ENCODE results near the gene ATG7. TPM values are rescaled to one million over a fixed set of nuclear protein-coding genes. Genes with fewer than 3 reads are reported as not detected.
"Not testable (repeated sequence)": the region's sequence is repeated elsewhere in the genome, so short reads cannot be mapped to it uniquely, and the experiment has no call there.

The ATG7 gene
- total RNA-seq, 1 experiment from 2014 or later = 36.0 TPM

DNA sequence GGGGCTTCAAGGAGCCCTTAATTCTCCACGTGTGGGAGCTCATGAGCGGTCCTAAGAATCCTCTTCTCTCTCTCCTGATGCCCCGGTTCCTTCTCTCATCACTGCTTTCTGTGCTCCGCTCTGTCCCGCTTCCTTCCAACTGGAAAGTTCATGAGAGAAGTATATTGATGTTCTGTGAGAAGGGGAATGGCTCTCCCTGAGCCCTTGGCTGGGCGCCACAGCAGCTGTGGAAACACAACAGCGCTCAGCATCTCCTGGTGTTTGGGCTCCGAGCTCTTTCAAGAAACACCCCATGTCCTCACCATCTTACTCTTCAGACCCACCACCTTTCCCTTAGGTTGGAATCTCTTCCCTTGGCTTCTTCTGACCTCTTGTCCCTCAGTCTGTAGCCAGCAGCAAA is 209.8 kb downstream of the ATG7 start:
- H3K9me3 ChIP-seq (ENCODE audit: control insufficient read depth, insufficient read depth, low read depth, low read length) = no peaks in the 10 kb centered on the region
- peak overlapping the region; percentile 78 for H3K27ac ChIP-seq (ENCODE audit: low read length)
- no peaks in the 10 kb centered on the region for H3K36me3 ChIP-seq (ENCODE audit: control insufficient read depth, insufficient read depth, low read length)
- ATAC-seq (no peak), DNase-seq (ENCODE audit: low read depth, low spot score) (no peak)
- in situ Hi-C loops (cut with HindIII; ENCODE audit: low pct_unique_long_range_greater_than_20kb, low sequenced_read_pairs) (no loop called here), intact Hi-C loops (cut with micrococcal nuclease; ENCODE audit: unreplicated experiment) (no loop called here)
- CTCF ChIA-PET = no interaction called here
- TF ChIP-seq TCF7L2 (IDR thresholded peaks at IDR 0.05; ENCODE audit: low read depth, low read length) (no peak), SIN3A (IDR thresholded peaks at IDR 0.05; ENCODE audit: borderline replicate concordance, insufficient read depth, low read depth, low read length) (no peak), POLR2AphosphoS5 (IDR thresholded peaks at IDR 0.05; ENCODE audit: low read depth, low read length) (no peak)
- TF ChIP-seq, protein P1, sequence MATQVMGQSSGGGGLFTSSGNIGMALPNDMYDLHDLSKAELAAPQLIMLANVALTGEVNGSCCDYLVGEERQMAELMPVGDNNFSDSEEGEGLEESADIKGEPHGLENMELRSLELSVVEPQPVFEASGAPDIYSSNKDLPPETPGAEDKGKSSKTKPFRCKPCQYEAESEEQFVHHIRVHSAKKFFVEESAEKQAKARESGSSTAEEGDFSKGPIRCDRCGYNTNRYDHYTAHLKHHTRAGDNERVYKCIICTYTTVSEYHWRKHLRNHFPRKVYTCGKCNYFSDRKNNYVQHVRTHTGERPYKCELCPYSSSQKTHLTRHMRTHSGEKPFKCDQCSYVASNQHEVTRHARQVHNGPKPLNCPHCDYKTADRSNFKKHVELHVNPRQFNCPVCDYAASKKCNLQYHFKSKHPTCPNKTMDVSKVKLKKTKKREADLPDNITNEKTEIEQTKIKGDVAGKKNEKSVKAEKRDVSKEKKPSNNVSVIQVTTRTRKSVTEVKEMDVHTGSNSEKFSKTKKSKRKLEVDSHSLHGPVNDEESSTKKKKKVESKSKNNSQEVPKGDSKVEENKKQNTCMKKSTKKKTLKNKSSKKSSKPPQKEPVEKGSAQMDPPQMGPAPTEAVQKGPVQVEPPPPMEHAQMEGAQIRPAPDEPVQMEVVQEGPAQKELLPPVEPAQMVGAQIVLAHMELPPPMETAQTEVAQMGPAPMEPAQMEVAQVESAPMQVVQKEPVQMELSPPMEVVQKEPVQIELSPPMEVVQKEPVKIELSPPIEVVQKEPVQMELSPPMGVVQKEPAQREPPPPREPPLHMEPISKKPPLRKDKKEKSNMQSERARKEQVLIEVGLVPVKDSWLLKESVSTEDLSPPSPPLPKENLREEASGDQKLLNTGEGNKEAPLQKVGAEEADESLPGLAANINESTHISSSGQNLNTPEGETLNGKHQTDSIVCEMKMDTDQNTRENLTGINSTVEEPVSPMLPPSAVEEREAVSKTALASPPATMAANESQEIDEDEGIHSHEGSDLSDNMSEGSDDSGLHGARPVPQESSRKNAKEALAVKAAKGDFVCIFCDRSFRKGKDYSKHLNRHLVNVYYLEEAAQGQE (IDR thresholded peaks at IDR 0.05; ENCODE audit: insufficient read depth in 1 of 2, low read depth in 2 of 2, low read length in 1 of 2) = no peak
- TF ChIP-seq, protein P2, sequence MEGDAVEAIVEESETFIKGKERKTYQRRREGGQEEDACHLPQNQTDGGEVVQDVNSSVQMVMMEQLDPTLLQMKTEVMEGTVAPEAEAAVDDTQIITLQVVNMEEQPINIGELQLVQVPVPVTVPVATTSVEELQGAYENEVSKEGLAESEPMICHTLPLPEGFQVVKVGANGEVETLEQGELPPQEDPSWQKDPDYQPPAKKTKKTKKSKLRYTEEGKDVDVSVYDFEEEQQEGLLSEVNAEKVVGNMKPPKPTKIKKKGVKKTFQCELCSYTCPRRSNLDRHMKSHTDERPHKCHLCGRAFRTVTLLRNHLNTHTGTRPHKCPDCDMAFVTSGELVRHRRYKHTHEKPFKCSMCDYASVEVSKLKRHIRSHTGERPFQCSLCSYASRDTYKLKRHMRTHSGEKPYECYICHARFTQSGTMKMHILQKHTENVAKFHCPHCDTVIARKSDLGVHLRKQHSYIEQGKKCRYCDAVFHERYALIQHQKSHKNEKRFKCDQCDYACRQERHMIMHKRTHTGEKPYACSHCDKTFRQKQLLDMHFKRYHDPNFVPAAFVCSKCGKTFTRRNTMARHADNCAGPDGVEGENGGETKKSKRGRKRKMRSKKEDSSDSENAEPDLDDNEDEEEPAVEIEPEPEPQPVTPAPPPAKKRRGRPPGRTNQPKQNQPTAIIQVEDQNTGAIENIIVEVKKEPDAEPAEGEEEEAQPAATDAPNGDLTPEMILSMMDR (IDR thresholded peaks at IDR 0.05) = no peak
- peaks cover 24% of the 10 kb centered on the region for H3K4me1 ChIP-seq (ENCODE audit: control insufficient read depth, insufficient read depth, low read length)
- no peak overlapping the region for H3K4me3 ChIP-seq (ENCODE audit: low read depth in 2 of 2, low read length in 2 of 2)
- no peaks in the 10 kb centered on the region for H3K27me3 ChIP-seq (ENCODE audit: control insufficient read depth, insufficient read depth, low read length)
- no TSS peak for BruUV-seq (replicated peaks)
- POLR2A ChIA-PET = no interaction called here

DNA sequence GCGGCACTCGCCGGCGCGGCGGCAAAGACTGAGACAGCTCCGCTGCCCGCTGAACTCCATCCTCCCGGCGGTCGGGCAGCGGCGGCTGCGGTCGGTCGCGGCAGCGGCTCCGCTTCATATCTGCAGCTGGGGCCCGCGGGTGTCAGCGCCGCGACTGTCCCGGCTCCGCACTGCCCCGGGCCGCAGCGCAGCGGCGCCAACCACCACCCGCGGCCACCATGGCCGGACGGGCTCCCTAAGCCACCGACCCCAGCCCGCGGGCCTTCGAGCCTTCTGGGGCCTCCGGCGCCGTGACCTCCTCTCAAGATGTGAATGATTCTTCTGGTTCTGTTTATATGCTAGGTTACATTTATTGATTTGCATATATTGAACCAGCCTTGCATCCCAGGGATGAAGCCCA is 216.2 kb downstream of the ATG7 start:
- H3K9me3 ChIP-seq (ENCODE audit: control insufficient read depth, insufficient read depth, low read depth, low read length); intact Hi-C loops (cut with micrococcal nuclease; ENCODE audit: unreplicated experiment); H3K4me3 ChIP-seq (ENCODE audit: low read depth in 2 of 2, low read length in 2 of 2); in situ Hi-C loops (cut with HindIII; ENCODE audit: low pct_unique_long_range_greater_than_20kb, low sequenced_read_pairs); BruUV-seq (replicated peaks); CTCF ChIA-PET; ATAC-seq; H3K27me3 ChIP-seq (ENCODE audit: control insufficient read depth, insufficient read depth, low read length); DNase-seq (ENCODE audit: low read depth, low spot score); H3K4me1 ChIP-seq (ENCODE audit: control insufficient read depth, insufficient read depth, low read length); POLR2A ChIA-PET; H3K36me3 ChIP-seq (ENCODE audit: control insufficient read depth, insufficient read depth, low read length); H3K27ac ChIP-seq (ENCODE audit: low read length): not testable (repeated sequence)

DNA sequence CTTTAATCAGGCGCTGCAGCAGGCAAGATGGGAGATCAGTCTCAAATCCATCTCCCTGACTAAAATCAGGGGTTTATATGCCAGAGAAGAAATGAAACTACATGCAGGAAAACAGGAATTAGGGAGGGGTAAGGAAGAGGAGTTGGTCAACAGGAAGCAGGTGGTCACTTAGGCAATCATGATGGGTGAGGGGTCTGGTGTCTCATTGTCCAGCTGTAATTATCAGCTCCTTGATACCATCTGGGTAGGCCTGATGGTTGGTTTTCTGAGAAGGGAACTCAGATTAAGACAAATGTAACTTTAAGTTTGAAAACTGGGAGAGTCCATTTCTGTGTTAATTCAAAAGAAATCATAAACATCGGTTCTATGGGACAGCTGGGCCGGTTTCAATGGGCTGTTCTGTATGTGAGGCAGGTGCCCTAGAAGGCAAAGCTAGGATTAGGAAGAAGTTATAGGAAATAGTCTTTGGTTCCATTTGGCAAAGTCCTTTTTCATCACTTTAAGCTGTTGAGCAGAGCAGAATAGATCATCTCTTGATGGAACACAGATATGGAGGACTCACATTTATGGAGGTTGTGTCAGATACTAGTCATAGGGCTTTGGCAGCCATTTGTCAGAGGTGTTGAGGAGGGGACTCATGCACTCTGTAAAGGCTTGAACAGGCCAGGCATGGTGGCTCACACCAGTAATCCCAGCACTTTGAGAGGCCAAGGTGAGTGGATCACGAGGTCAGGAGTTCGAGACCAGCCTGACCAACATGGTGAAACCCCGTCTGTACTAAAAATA is 222.1 kb downstream of the ATG7 start:
- no peaks in the 10 kb centered on the region for H3K27me3 ChIP-seq (ENCODE audit: control insufficient read depth, insufficient read depth, low read length)
- no peaks in the 10 kb centered on the region for H3K9me3 ChIP-seq (ENCODE audit: control insufficient read depth, insufficient read depth, low read depth, low read length)
- intact Hi-C loops (cut with micrococcal nuclease; ENCODE audit: unreplicated experiment) (no loop called here), in situ Hi-C loops (cut with HindIII; ENCODE audit: low pct_unique_long_range_greater_than_20kb, low sequenced_read_pairs) (no loop called here)
- BruUV-seq (replicated peaks) = no TSS peak
- TF ChIP-seq, protein P1 (IDR thresholded peaks at IDR 0.05; ENCODE audit: insufficient read depth in 1 of 2, low read depth in 2 of 2, low read length in 1 of 2) = no peak
- TF ChIP-seq TCF7L2 (IDR thresholded peaks at IDR 0.05; ENCODE audit: low read depth, low read length) (no peak), SIN3A (IDR thresholded peaks at IDR 0.05; ENCODE audit: borderline replicate concordance, insufficient read depth, low read depth, low read length) (no peak), POLR2AphosphoS5 (IDR thresholded peaks at IDR 0.05; ENCODE audit: low read depth, low read length) (no peak)
- TF ChIP-seq, protein P2 (IDR thresholded peaks at IDR 0.05) = no peak
- H3K36me3 ChIP-seq (ENCODE audit: control insufficient read depth, insufficient read depth, low read length) = no peaks in the 10 kb centered on the region
- H3K4me3 ChIP-seq (ENCODE audit: low read depth in 2 of 2, low read length in 2 of 2) = no peak overlapping the region
- H3K27ac ChIP-seq (ENCODE audit: low read length) = peak overlapping the region; percentile 34; the same call in 1 of the 2 replicates
- DNase-seq (ENCODE audit: low read depth, low spot score) (no peak), ATAC-seq (no peak)
- CTCF ChIA-PET = no interaction called here
- POLR2A ChIA-PET = no interaction called here
- H3K4me1 ChIP-seq (ENCODE audit: control insufficient read depth, insufficient read depth, low read length) = no peaks in the 10 kb centered on the region; the same call in 1 of the 2 replicates
